Measurements from ENCODE around the gene TSPOAP1. TPM values are rescaled to one million over a fixed set of nuclear protein-coding genes. Genes with fewer than 3 reads are reported as not detected.

Gene TSPOAP1
- polyA plus RNA-seq, 1 of the 3 experiments (the other 2 are of a cell fraction) = 0.79 TPM

DNA sequence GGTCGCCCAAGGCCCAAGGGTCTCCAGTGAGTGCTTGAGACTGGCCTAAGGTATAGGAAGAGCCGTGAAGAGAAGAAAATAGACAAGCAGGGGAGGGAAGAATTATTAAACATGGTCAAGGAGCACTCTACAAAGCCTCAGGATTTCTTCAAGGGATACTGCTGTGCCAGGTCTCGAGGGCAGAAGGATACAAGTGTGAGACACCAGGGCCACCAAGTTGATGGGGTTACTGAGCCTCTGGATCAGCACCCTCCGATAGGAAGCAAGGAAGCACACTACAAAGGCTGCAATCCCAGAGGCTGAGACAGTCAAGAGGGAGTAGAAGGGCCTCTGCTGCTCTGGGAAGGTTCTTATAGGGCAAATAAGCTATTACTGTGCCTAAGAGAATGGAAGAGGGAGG lies 16.9 kb upstream of the TSPOAP1 start:
- CTCF ChIA-PET = no interaction called here
- TF ChIP-seq JUND (IDR thresholded peaks at IDR 0.05) (no peak), EP300 (IDR thresholded peaks at IDR 0.05; ENCODE audit: borderline replicate concordance in 1 of 2, low read depth in 1 of 2, low read length in 1 of 2) (no peak), SIN3A (IDR thresholded peaks at IDR 0.05; ENCODE audit: borderline replicate concordance, low read depth, low read length) (no peak), TEAD4 (IDR thresholded peaks at IDR 0.05; ENCODE audit: borderline replicate concordance, insufficient read depth) (no peak), NRF1 (IDR thresholded peaks at IDR 0.05; ENCODE audit: low read depth, low read length) (no peak), MXI1 (IDR thresholded peaks at IDR 0.05; ENCODE audit: low read depth, low read length) (no peak), RCOR1 (IDR thresholded peaks at IDR 0.05; ENCODE audit: low read length) (no peak), FOSL2 (IDR thresholded peaks at IDR 0.05; ENCODE audit: borderline replicate concordance, low read depth) (no peak), SMC3 (IDR thresholded peaks at IDR 0.05; ENCODE audit: low read depth, low read length) (no peak), MEF2A (IDR thresholded peaks at IDR 0.05; ENCODE audit: borderline replicate concordance, low read depth) (no peak), FOXJ3 (CRISPR knock-in tag; IDR thresholded peaks at IDR 0.05) (no peak), RXRA (IDR thresholded peaks at IDR 0.05; ENCODE audit: borderline replicate concordance, low read depth) (no peak)
- TF ChIP-seq, protein P1, sequence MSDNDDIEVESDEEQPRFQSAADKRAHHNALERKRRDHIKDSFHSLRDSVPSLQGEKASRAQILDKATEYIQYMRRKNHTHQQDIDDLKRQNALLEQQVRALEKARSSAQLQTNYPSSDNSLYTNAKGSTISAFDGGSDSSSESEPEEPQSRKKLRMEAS (IDR thresholded peaks at IDR 0.05; ENCODE audit: low read depth) = no peak
- TF ChIP-seq, protein P2, sequence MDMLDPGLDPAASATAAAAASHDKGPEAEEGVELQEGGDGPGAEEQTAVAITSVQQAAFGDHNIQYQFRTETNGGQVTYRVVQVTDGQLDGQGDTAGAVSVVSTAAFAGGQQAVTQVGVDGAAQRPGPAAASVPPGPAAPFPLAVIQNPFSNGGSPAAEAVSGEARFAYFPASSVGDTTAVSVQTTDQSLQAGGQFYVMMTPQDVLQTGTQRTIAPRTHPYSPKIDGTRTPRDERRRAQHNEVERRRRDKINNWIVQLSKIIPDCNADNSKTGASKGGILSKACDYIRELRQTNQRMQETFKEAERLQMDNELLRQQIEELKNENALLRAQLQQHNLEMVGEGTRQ (IDR thresholded peaks at IDR 0.05; ENCODE audit: borderline replicate concordance, low read depth, low read length) = no peak
- TF ChIP-seq, protein P3, sequence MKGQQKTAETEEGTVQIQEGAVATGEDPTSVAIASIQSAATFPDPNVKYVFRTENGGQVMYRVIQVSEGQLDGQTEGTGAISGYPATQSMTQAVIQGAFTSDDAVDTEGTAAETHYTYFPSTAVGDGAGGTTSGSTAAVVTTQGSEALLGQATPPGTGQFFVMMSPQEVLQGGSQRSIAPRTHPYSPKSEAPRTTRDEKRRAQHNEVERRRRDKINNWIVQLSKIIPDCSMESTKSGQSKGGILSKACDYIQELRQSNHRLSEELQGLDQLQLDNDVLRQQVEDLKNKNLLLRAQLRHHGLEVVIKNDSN (IDR thresholded peaks at IDR 0.05; ENCODE audit: borderline replicate concordance, low read depth) = no peak
- H2AFZ ChIP-seq (ENCODE audit: low read depth) = no peak overlapping the region

DNA sequence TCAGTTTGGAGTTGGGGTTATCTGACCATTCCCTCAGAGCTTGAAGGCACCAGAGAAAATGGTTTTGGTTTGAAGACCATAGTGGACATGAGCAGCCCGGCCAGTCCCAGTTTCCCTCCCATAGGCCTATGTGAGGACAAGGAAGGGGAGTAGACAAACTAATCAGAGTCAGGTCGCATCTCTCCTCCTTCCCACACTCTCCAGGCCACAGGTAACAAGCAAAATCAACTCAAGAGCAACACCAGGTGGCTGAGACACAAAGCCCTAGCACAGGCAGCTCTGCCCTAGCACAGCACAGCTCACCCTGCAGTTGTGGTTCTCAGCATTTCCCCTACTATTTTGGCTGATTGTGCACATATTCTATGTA lies 16.2 kb upstream of the TSPOAP1 start:
- H3K27me3 ChIP-seq (ENCODE audit: insufficient read depth) = no peaks in the 10 kb centered on the region
- ChIA-PET CTCF (interaction anchor here (0.6 to 0.9 kb wide), 4 partner anchors 39 to 348 kb away, joined by 3 read pairs; no protein-coding TSS in a partner anchor), POLR2A (interaction anchor here (0.8 to 2.7 kb wide), 4 partner anchors 8 to 27 kb away, joined by 3 to 18 read pairs (median 6); partner anchors contain the start of gene SUPT4H1)
- no peak for DNase-seq
- no peaks in the 10 kb centered on the region for H3K4me1 ChIP-seq (ENCODE audit: control insufficient read depth in 1 of 2, insufficient read depth in 2 of 2, low read depth in 1 of 2, low read length in 1 of 2)
- H3K79me2 ChIP-seq (ENCODE audit: insufficient read depth) = no peaks in the 10 kb centered on the region
- H2AFZ ChIP-seq (ENCODE audit: low read depth) = no peak overlapping the region
- H4K20me1 ChIP-seq (ENCODE audit: insufficient read depth) = no peaks in the 10 kb centered on the region
- 94% methylated on average over 2 of the region's 2 CpGs for WGBS (ENCODE audit: low lambda C conversion rate)
- H3K36me3 ChIP-seq (replicated peaks in 1 of 2; ENCODE audit: control insufficient read depth in 1 of 2, insufficient read depth in 2 of 2, low read length in 1 of 2) = peaks cover 46 to 61% of the 10 kb centered on the region in 2 experiments
- H3K4me3 ChIP-seq (ENCODE audit: low read depth in 2 of 2, low read length in 1 of 2) = no peak overlapping the region
- H3K9me2 ChIP-seq = no peaks in the 10 kb centered on the region
- no peak overlapping the region for H3K4me2 ChIP-seq
- no peak overlapping the region for H3K27ac ChIP-seq (ENCODE audit: low read depth in 2 of 2, low read length in 1 of 2)
- no peak overlapping the region for H3K9ac ChIP-seq
- no peaks in the 10 kb centered on the region for H3K9me3 ChIP-seq
- H3F3A ChIP-seq (replicated peaks; ENCODE audit: insufficient read depth) = peaks cover 11% of the 10 kb centered on the region
- TF ChIP-seq RCOR1 (IDR thresholded peaks at IDR 0.05; ENCODE audit: low read length) (no peak), RAD21 (IDR thresholded peaks at IDR 0.05; ENCODE audit: low read length) (no peak), ELF1 (IDR thresholded peaks at IDR 0.05) (no peak), FOXM1 (IDR thresholded peaks at IDR 0.05; ENCODE audit: low read depth) (no peak), FOXJ3 (CRISPR knock-in tag; IDR thresholded peaks at IDR 0.05) (no peak), EZH2phosphoT487 (IDR thresholded peaks at IDR 0.05; ENCODE audit: borderline replicate concordance, low read depth) (no peak), TAF1 (IDR thresholded peaks at IDR 0.05; ENCODE audit: borderline replicate concordance, low read depth, low read length) (no peak), MXI1 (IDR thresholded peaks at IDR 0.05; ENCODE audit: low read depth, low read length) (no peak), YY1 (IDR thresholded peaks at IDR 0.05; ENCODE audit: low read depth) (no peak), RFX5 (IDR thresholded peaks at IDR 0.05; ENCODE audit: low read length) (no peak), RXRA (IDR thresholded peaks at IDR 0.05; ENCODE audit: borderline replicate concordance, low read depth) (no peak), TEAD4 (IDR thresholded peaks at IDR 0.05; ENCODE audit: borderline replicate concordance, insufficient read depth) (no peak)
- TF ChIP-seq, protein P4, sequence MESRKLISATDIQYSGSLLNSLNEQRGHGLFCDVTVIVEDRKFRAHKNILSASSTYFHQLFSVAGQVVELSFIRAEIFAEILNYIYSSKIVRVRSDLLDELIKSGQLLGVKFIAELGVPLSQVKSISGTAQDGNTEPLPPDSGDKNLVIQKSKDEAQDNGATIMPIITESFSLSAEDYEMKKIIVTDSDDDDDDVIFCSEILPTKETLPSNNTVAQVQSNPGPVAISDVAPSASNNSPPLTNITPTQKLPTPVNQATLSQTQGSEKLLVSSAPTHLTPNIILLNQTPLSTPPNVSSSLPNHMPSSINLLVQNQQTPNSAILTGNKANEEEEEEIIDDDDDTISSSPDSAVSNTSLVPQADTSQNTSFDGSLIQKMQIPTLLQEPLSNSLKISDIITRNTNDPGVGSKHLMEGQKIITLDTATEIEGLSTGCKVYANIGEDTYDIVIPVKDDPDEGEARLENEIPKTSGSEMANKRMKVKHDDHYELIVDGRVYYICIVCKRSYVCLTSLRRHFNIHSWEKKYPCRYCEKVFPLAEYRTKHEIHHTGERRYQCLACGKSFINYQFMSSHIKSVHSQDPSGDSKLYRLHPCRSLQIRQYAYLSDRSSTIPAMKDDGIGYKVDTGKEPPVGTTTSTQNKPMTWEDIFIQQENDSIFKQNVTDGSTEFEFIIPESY (IDR thresholded peaks at IDR 0.05; ENCODE audit: borderline replicate concordance, low read depth) = no peak
- TF ChIP-seq, protein P5, sequence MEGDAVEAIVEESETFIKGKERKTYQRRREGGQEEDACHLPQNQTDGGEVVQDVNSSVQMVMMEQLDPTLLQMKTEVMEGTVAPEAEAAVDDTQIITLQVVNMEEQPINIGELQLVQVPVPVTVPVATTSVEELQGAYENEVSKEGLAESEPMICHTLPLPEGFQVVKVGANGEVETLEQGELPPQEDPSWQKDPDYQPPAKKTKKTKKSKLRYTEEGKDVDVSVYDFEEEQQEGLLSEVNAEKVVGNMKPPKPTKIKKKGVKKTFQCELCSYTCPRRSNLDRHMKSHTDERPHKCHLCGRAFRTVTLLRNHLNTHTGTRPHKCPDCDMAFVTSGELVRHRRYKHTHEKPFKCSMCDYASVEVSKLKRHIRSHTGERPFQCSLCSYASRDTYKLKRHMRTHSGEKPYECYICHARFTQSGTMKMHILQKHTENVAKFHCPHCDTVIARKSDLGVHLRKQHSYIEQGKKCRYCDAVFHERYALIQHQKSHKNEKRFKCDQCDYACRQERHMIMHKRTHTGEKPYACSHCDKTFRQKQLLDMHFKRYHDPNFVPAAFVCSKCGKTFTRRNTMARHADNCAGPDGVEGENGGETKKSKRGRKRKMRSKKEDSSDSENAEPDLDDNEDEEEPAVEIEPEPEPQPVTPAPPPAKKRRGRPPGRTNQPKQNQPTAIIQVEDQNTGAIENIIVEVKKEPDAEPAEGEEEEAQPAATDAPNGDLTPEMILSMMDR (IDR thresholded peaks at IDR 0.05) = no peak

More for the DNA sequence above, 16.9 kb upstream of the TSPOAP1 start:
- H3K9me2 ChIP-seq = no peaks in the 10 kb centered on the region
- H3F3A ChIP-seq (replicated peaks; ENCODE audit: insufficient read depth) = peaks cover 11% of the 10 kb centered on the region
- H3K27me3 ChIP-seq (ENCODE audit: insufficient read depth) = no peaks in the 10 kb centered on the region
- H3K4me3 ChIP-seq (ENCODE audit: low read depth in 2 of 2, low read length in 1 of 2) = no peak overlapping the region
- no peaks in the 10 kb centered on the region for H3K9me3 ChIP-seq
- peaks cover 1% of the 10 kb centered on the region; the same call in 1 of the 2 replicates for H3K79me2 ChIP-seq (ENCODE audit: insufficient read depth)
- no peak overlapping the region for H3K27ac ChIP-seq (ENCODE audit: low read depth in 2 of 2, low read length in 1 of 2)
- POLR2A ChIA-PET = no interaction called here
- no peak overlapping the region for H3K9ac ChIP-seq
- no peak for DNase-seq
- no peaks in the 10 kb centered on the region for H4K20me1 ChIP-seq (ENCODE audit: insufficient read depth)
- WGBS (ENCODE audit: low lambda C conversion rate) = 78% methylated on average over 4 of the region's 4 CpGs
- H3K4me2 ChIP-seq = no peak overlapping the region
- H3K36me3 ChIP-seq (replicated peaks in 1 of 2; ENCODE audit: control insufficient read depth in 1 of 2, insufficient read depth in 2 of 2, low read length in 1 of 2) = peaks cover 54 to 62% of the 10 kb centered on the region in 2 experiments
- no peaks in the 10 kb centered on the region for H3K4me1 ChIP-seq (ENCODE audit: control insufficient read depth in 1 of 2, insufficient read depth in 2 of 2, low read depth in 1 of 2, low read length in 1 of 2)

Data from SK-N-SH (cell line).